T-helper 17 cell (primary cell): ENCODE results near the gene MAK. TPM values are rescaled to one million over a fixed set of nuclear protein-coding genes. Genes with fewer than 3 reads are reported as not detected.
A peak's percentile ranks its signal among the peaks of the same experiment; 100 is the strongest.
"Not testable (repeated sequence)": the region's sequence is repeated elsewhere in the genome, so short reads cannot be mapped to it uniquely, and the experiment has no call there.

Experiments
- ATAC-seq: fragments of 150-1000 bp; cut with Tn5 transposase; 2 replicates; pipeline ENCODE4 v1.10.0; 2021; ENCODE audit warnings: mild to moderate bottlenecking, moderate library complexity
- DNase-seq, 3 donors: peaks; one replicate each; pipeline versions ENCODE4 v3.0.0 to v3.0.0-alpha.2; 2020 to 2021
- H3K9me3 ChIP-seq: one replicate; pipeline ENCODE4 v1.7.0; 2013; ENCODE audit warnings: low read length, mild to moderate bottlenecking; ENCODE audit not compliant: control insufficient read depth, poor library complexity, severe bottlenecking
- H3K27ac Mint-ChIP-seq: one replicate; pipeline ENCODE4 v1.8.0; 2022; ENCODE audit warnings: mild to moderate bottlenecking, moderate library complexity, mixed read lengths
- H3K27me3 Mint-ChIP-seq: one replicate; pipeline ENCODE4 v1.8.0; 2022; ENCODE audit warnings: mixed read lengths
- H3K36me3 Mint-ChIP-seq: one replicate; pipeline ENCODE4 v1.8.0; 2022; ENCODE audit warnings: low read depth, mixed read lengths
- H3K4me1 Mint-ChIP-seq: one replicate; pipeline ENCODE4 v1.8.0; 2022; ENCODE audit warnings: mild to moderate bottlenecking, mixed read lengths
- H3K4me3 Mint-ChIP-seq: one replicate; pipeline ENCODE4 v1.8.0; 2022; ENCODE audit warnings: mild to moderate bottlenecking, moderate library complexity, mixed read lengths
- total RNA-seq, 4 donors: library from RNA in 2 of 4; stranded (reverse) in 2 of 4; gene quantifications; one replicate each; pipeline ENCODE4 v1.2.3 and lab custom pipeline; 2022 to 2026

MAK gene
- total RNA-seq, 2 donors from 2014 or later: 0.75 to 0.78 TPM

- H3K27me3 Mint-ChIP-seq: peaks cover 40% of the 10 kb centered on the region
- ATAC-seq: no peak
- no peaks in the 10 kb centered on the region for H3K36me3 Mint-ChIP-seq
- H3K4me1 Mint-ChIP-seq: peaks cover 5% of the 10 kb centered on the region
- no peak for DNase-seq
- H3K4me3 Mint-ChIP-seq: no peak overlapping the region
- no peaks in the 10 kb centered on the region for H3K9me3 ChIP-seq
- no peak overlapping the region for H3K27ac Mint-ChIP-seq
Observed at GRCh38 chr6:10843554-10843953, 5.2 kb upstream of the MAK start.

GRCh38 chr6:10838794-10839333 is 525 bp upstream of the MAK start:
- Mint-ChIP-seq H3K4me1 (peaks cover 18% of the 10 kb centered on the region), H3K27me3 (peaks cover 65% of the 10 kb centered on the region), H3K36me3 (peaks cover 3% of the 10 kb centered on the region), H3K27ac (peak overlapping the region; percentile 81), H3K4me3 (peak overlapping the region; percentile 81)
- ATAC-seq: peak; percentile 32
- no peaks in the 10 kb centered on the region for H3K9me3 ChIP-seq
- no peak for DNase-seq

GRCh38 chr6:10837622-10837994 is 731 bp downstream of the MAK start:
- ATAC-seq: no peak
- DNase-seq: no peak
- peak overlapping the region; percentile 81 for H3K27ac Mint-ChIP-seq
- peaks cover 3% of the 10 kb centered on the region for H3K36me3 Mint-ChIP-seq
- peak overlapping the region; percentile 81 for H3K4me3 Mint-ChIP-seq
- H3K27me3 Mint-ChIP-seq: peaks cover 65% of the 10 kb centered on the region
- peaks cover 18% of the 10 kb centered on the region for H3K4me1 Mint-ChIP-seq
- H3K9me3 ChIP-seq: no peaks in the 10 kb centered on the region

- ATAC-seq (no peak), DNase-seq (no peak)
- peaks cover 3% of the 10 kb centered on the region for H3K36me3 Mint-ChIP-seq
- H3K9me3 ChIP-seq: no peaks in the 10 kb centered on the region
- H3K4me1 Mint-ChIP-seq: peaks cover 18% of the 10 kb centered on the region
- H3K27me3 Mint-ChIP-seq: peaks cover 62% of the 10 kb centered on the region
- peak overlapping the region; percentile 81 for H3K27ac Mint-ChIP-seq
- peak overlapping the region; percentile 81 for H3K4me3 Mint-ChIP-seq
Observed at GRCh38 chr6:10837009-10837621, 1.2 kb downstream of the MAK start.

- Mint-ChIP-seq H3K36me3 (peaks cover 3% of the 10 kb centered on the region), H3K4me1 (peaks cover 18% of the 10 kb centered on the region), H3K27ac (no peak overlapping the region), H3K4me3 (no peak overlapping the region), H3K27me3 (peaks cover 45% of the 10 kb centered on the region)
- H3K9me3 ChIP-seq: no peaks in the 10 kb centered on the region
- ATAC-seq (no peak), DNase-seq (no peak)
Observed at GRCh38 chr6:10834823-10835222, 3.5 kb downstream of the MAK start.

- H3K36me3 Mint-ChIP-seq: peaks cover 3% of the 10 kb centered on the region
- no peak for ATAC-seq
- H3K27ac Mint-ChIP-seq: no peak overlapping the region
- peaks cover 16% of the 10 kb centered on the region for H3K27me3 Mint-ChIP-seq
- no peak overlapping the region for H3K4me3 Mint-ChIP-seq
- H3K9me3 ChIP-seq: no peaks in the 10 kb centered on the region
- H3K4me1 Mint-ChIP-seq: no peaks in the 10 kb centered on the region
- DNase-seq: no peak
Observed at GRCh38 chr6:10831609-10832008, 6.7 kb downstream of the MAK start.

- peaks cover 3% of the 10 kb centered on the region for H3K36me3 Mint-ChIP-seq
- H3K4me1 Mint-ChIP-seq: no peaks in the 10 kb centered on the region
- ATAC-seq: no peak
- H3K27ac Mint-ChIP-seq: no peak overlapping the region
- H3K27me3 Mint-ChIP-seq: no peaks in the 10 kb centered on the region
- DNase-seq: no peak
- no peak overlapping the region for H3K4me3 Mint-ChIP-seq
- no peaks in the 10 kb centered on the region for H3K9me3 ChIP-seq
Observed at GRCh38 chr6:10824819-10825218, 13.5 kb downstream of the MAK start.

- no peaks in the 10 kb centered on the region for H3K4me1 Mint-ChIP-seq
- no peaks in the 10 kb centered on the region for H3K27me3 Mint-ChIP-seq
- no peak overlapping the region for H3K4me3 Mint-ChIP-seq
- no peaks in the 10 kb centered on the region for H3K9me3 ChIP-seq
- H3K27ac Mint-ChIP-seq: no peak overlapping the region
- ATAC-seq (no peak), DNase-seq (no peak)
- H3K36me3 Mint-ChIP-seq: peaks cover 3% of the 10 kb centered on the region
Observed at GRCh38 chr6:10824297-10824696, 14.0 kb downstream of the MAK start.

- not testable (repeated sequence) for H3K27ac Mint-ChIP-seq, H3K9me3 ChIP-seq, DNase-seq, H3K4me3 Mint-ChIP-seq, H3K27me3 Mint-ChIP-seq, ATAC-seq, H3K4me1 Mint-ChIP-seq, H3K36me3 Mint-ChIP-seq
Observed at GRCh38 chr6:10814176-10814575, 24.2 kb downstream of the MAK start.

GRCh38 chr6:10809098-10809497 is 29.2 kb downstream of the MAK start:
- no peak for DNase-seq
- ATAC-seq: no peak
- peaks cover 7% of the 10 kb centered on the region for H3K36me3 Mint-ChIP-seq
- H3K27ac Mint-ChIP-seq: no peak overlapping the region
- H3K27me3 Mint-ChIP-seq: no peaks in the 10 kb centered on the region
- peaks cover 2% of the 10 kb centered on the region for H3K4me1 Mint-ChIP-seq
- no peaks in the 10 kb centered on the region for H3K9me3 ChIP-seq
- H3K4me3 Mint-ChIP-seq: no peak overlapping the region

- no peak overlapping the region for H3K27ac Mint-ChIP-seq
- H3K9me3 ChIP-seq: no peaks in the 10 kb centered on the region
- H3K27me3 Mint-ChIP-seq: no peaks in the 10 kb centered on the region
- H3K36me3 Mint-ChIP-seq: peaks cover 7% of the 10 kb centered on the region
- H3K4me1 Mint-ChIP-seq: peaks cover 2% of the 10 kb centered on the region
- H3K4me3 Mint-ChIP-seq: no peak overlapping the region
- DNase-seq: no peak
- ATAC-seq: no peak
Observed at GRCh38 chr6:10808376-10808775, 30.0 kb downstream of the MAK start.

- H3K4me1 Mint-ChIP-seq: no peaks in the 10 kb centered on the region
Observed at GRCh38 chr6:10801224-10801848, 37.0 kb downstream of the MAK start.

GRCh38 chr6:10800810-10801209 is 37.5 kb downstream of the MAK start:
- H3K4me1 Mint-ChIP-seq: no peaks in the 10 kb centered on the region
- no peak for ATAC-seq
- no peak overlapping the region for H3K4me3 Mint-ChIP-seq
- DNase-seq: no peak
- no peaks in the 10 kb centered on the region for H3K27me3 Mint-ChIP-seq
- H3K36me3 Mint-ChIP-seq: no peaks in the 10 kb centered on the region
- H3K27ac Mint-ChIP-seq: no peak overlapping the region
- H3K9me3 ChIP-seq: no peaks in the 10 kb centered on the region

More at GRCh38 chr6:10801224-10801848, 37.0 kb downstream of the MAK start:
- Mint-ChIP-seq H3K4me3 (no peak overlapping the region), H3K27ac (no peak overlapping the region), H3K27me3 (no peaks in the 10 kb centered on the region), H3K36me3 (no peaks in the 10 kb centered on the region)
- DNase-seq: peak; percentile 16 to 56 (median 37)
- no peaks in the 10 kb centered on the region for H3K9me3 ChIP-seq
- peak; percentile 91 for ATAC-seq

GRCh38 chr6:10794239-10794638 is 44.1 kb downstream of the MAK start:
- Mint-ChIP-seq H3K27me3 (no peaks in the 10 kb centered on the region), H3K27ac (no peak overlapping the region)

More at GRCh38 chr6:10794239-10794638, 44.1 kb downstream of the MAK start:
- ATAC-seq: no peak
- Mint-ChIP-seq H3K4me3 (no peak overlapping the region), H3K36me3 (peaks cover 2% of the 10 kb centered on the region), H3K4me1 (peaks cover 3% of the 10 kb centered on the region)
- H3K9me3 ChIP-seq: no peaks in the 10 kb centered on the region
- no peak for DNase-seq
